ENCODE results near the gene NEO1.

The NEO1 gene

DNA sequence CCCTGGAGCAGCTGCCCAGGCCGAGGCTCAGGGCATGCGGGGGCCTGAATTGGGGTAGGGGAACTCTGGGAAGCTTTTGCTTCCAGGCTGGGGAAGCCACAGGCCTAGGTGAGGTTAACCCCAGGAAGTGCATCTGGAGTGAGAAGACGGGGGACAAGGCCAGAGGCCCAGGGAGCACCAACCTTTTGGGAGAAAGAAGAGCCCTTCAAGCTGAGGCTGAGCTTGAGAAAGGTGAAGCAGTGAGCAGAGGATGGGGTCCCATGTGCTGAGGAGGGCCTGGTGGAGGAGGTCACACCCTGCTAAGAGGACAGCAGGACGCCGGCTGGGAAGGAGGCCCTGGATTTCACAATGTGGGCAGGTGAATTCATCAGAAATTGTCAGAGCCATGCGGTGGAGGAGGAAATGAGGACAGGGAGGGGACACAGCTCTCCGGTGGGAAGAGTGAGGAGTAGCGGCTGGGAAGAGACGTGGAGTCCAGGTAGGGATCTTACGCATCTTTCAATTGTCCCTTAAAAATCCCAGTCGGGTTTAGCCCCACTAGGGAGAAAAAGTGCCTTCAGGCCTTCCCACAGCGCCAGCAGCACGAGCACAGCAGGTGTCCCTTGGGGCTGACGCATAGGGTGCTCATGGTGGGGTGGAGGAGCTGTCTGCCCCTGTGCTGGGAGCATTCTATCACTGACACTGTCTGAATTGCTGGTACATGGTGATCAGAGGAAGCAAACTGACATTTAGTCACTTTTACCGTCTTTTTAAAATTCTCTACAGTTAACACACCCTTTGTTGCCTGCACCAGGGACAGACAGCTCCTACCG lies 265.6 kb downstream of the NEO1 start:
- peak overlapping the region; percentile 85 for H4K91ac ChIP-seq (ENCODE audit: low read depth, low read length, poor library complexity)
- H3K9me3 ChIP-seq (replicated peaks in 1 of 2; ENCODE audit: control insufficient read depth in 2 of 2, insufficient read depth in 1 of 2, low read depth in 1 of 2, low read length in 2 of 2), result no peaks in the 10 kb centered on the region
- H3K79me1 ChIP-seq (ENCODE audit: low read depth, low read length), result no peaks in the 10 kb centered on the region
- H2AFZ ChIP-seq (ENCODE audit: low read length), result peak overlapping the region; percentile 1
- H3K23ac ChIP-seq (ENCODE audit: low read depth, low read length, poor library complexity), result peak overlapping the region; percentile 43
- no peak overlapping the region for H2BK15ac ChIP-seq (ENCODE audit: low read length)
- no peaks in the 10 kb centered on the region for H3K36me3 ChIP-seq (replicated peaks in 1 of 2; ENCODE audit: control insufficient read depth in 2 of 2, insufficient read depth in 2 of 2, low read length in 2 of 2)
- no peak overlapping the region for H2BK5ac ChIP-seq (ENCODE audit: low read length)
- H2AK5ac ChIP-seq (ENCODE audit: low read depth, low read length), result peak overlapping the region; percentile 36
- peak overlapping the region; percentile 95 for H4K8ac ChIP-seq (ENCODE audit: low read depth, low read length)
- H3K14ac ChIP-seq (ENCODE audit: low read length), result no peak overlapping the region
- no peak overlapping the region for H2BK120ac ChIP-seq (ENCODE audit: low read depth, low read length)
- no peaks in the 10 kb centered on the region for H3K27me3 ChIP-seq (ENCODE audit: control insufficient read depth in 3 of 3, insufficient read depth in 3 of 3, low read depth in 1 of 3, low read length in 3 of 3)
- H3K4me1 ChIP-seq (ENCODE audit: control insufficient read depth in 2 of 2, insufficient read depth in 1 of 2, low read depth in 1 of 2, low read length in 2 of 2), result peaks cover 4 to 9% of the 10 kb centered on the region in 2 donors
- no peak for DNase-seq (ENCODE audit: low spot score)
- no peak overlapping the region for H3K27ac ChIP-seq (replicated peaks; ENCODE audit: low read length)
- H3K4ac ChIP-seq (ENCODE audit: low read length), result no peak overlapping the region
- no peak overlapping the region for H3K4me2 ChIP-seq (ENCODE audit: insufficient read depth, low read length, poor library complexity, severe bottlenecking)
- WGBS, 2 donors (ENCODE audit: extremely low coverage in 2 of 2, insufficient read length in 2 of 2, insufficient replicate concordance in 1 of 2), result no CpG with 5 or more reads among the region's 16 CpGs
- H2BK12ac ChIP-seq (ENCODE audit: low read length), result no peak overlapping the region
- no peak overlapping the region for H3K9ac ChIP-seq (ENCODE audit: low read depth, low read length, poor library complexity)
- no peak overlapping the region for H3K4me3 ChIP-seq (ENCODE audit: low read length in 2 of 2)
- H3K18ac ChIP-seq (ENCODE audit: low read length), result peak overlapping the region; percentile 42

DNA sequence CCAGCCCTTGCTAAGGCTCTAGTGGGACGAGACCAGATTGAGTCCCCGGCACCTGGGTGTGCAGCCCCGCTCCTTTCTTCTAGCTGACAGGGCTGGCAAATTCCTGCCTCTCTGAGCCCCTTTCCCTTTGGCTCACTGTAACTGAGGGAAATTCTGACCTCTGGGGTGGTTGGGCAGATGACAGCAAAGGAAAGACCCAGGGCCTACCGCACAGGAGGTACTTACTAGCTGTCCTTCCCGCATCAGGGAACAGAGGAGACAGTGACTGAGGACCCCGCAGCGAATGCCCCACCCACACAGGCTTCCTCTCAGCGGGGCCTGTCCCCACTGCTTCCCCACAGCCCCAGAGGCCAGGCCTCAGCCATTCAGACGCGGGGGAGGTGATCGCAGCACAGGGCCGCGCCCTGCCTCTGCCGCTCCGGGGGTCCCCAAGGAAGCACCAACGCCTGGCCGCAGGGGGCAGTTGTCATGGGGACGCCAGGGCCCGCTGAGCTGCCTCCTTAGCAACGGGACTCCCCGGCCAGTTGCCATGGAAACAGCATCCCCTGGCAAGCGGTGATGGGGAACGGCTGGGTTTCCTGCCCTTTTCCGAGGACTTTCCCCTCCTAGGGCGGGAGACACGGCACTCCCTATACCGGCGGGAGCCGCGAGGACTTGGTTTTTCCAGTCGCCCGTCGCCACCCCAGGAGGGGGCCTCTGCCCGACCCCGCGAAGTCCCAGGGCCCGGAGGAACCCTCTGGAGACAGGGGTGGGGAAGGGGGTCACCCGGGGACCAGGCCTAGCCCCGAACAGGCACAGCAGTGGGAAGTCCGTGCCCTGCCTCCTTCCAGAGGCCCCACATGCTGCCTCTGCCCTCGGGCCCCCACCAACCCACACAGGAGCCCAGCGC lies 266.4 kb downstream of the NEO1 start:
- Histone ChIP-seq H3K27me3 (ENCODE audit: control insufficient read depth in 3 of 3, insufficient read depth in 3 of 3, low read depth in 1 of 3, low read length in 3 of 3) (no peaks in the 10 kb centered on the region), H3K4ac (ENCODE audit: low read length) (no peak overlapping the region), H3K23ac (ENCODE audit: low read depth, low read length, poor library complexity) (no peak overlapping the region), H3K9me3 (replicated peaks in 1 of 2; ENCODE audit: control insufficient read depth in 2 of 2, insufficient read depth in 1 of 2, low read depth in 1 of 2, low read length in 2 of 2) (no peaks in the 10 kb centered on the region), H2AK5ac (ENCODE audit: low read depth, low read length) (no peak overlapping the region), H2BK15ac (ENCODE audit: low read length) (no peak overlapping the region), H2BK120ac (ENCODE audit: low read depth, low read length) (no peak overlapping the region), H3K9ac (ENCODE audit: low read depth, low read length, poor library complexity) (no peak overlapping the region), H2AFZ (ENCODE audit: low read length) (peak overlapping the region; percentile 1), H3K4me1 (ENCODE audit: control insufficient read depth in 2 of 2, insufficient read depth in 1 of 2, low read depth in 1 of 2, low read length in 2 of 2) (peaks cover 4 to 9% of the 10 kb centered on the region in 2 donors), H3K36me3 (replicated peaks in 1 of 2; ENCODE audit: control insufficient read depth in 2 of 2, insufficient read depth in 2 of 2, low read length in 2 of 2) (no peaks in the 10 kb centered on the region), H4K91ac (ENCODE audit: low read depth, low read length, poor library complexity) (no peak overlapping the region), H3K18ac (ENCODE audit: low read length) (no peak overlapping the region), H4K8ac (ENCODE audit: low read depth, low read length) (no peak overlapping the region), H2BK5ac (ENCODE audit: low read length) (no peak overlapping the region), H3K4me3 (ENCODE audit: low read length in 2 of 2) (no peak overlapping the region), H3K14ac (ENCODE audit: low read length) (no peak overlapping the region), H3K79me1 (ENCODE audit: low read depth, low read length) (no peaks in the 10 kb centered on the region), H3K27ac (replicated peaks; ENCODE audit: low read length) (no peak overlapping the region), H2BK12ac (ENCODE audit: low read length) (no peak overlapping the region), H3K4me2 (ENCODE audit: insufficient read depth, low read length, poor library complexity, severe bottlenecking) (no peak overlapping the region)
- WGBS, 2 donors (ENCODE audit: extremely low coverage in 2 of 2, insufficient read length in 2 of 2, insufficient replicate concordance in 1 of 2), result no CpG with 5 or more reads among the region's 42 CpGs
- peak; percentile 43 for DNase-seq (ENCODE audit: low spot score)

DNA sequence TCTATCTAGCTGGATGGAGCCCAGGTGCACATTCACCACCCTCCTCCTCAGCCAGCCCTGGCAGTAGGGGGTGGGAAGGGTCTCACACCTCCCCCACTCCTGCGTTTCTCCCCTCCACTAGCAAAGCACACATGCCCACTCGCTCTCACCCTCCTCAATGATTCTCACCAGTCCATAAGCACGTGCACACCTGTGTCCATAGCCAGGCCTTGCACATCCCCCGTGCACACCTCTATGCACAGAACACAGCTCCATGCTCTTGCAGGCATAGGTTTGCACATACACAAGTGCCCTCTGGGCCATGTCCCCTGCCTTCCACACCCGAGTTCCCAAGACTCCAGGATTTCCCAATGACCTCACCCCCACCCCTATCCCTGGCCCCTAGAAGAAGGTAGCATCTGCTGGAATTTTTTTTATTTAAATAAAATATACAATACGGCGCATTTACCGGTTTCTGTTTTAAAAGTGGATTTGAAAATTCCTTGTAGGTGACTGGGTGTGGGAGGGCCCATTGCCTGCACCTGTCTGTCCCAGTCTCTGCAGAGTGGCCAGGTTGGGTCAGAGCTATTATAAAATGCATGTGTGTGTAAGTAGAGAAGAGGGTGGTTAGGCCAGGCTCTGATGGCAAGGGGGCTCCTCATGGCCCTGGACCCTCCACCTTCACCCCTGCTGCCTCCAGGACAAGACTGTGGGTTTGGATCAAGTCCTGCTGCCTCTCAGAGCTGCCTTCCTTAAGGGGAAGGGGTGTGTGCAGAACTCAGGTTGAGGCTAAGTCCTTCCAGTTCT lies 267.4 kb downstream of the NEO1 start:
- Histone ChIP-seq H2BK5ac (ENCODE audit: low read length) (no peak overlapping the region), H3K79me1 (ENCODE audit: low read depth, low read length) (peaks cover 2% of the 10 kb centered on the region), H3K23ac (ENCODE audit: low read depth, low read length, poor library complexity) (no peak overlapping the region), H2BK15ac (ENCODE audit: low read length) (no peak overlapping the region), H4K8ac (ENCODE audit: low read depth, low read length) (no peak overlapping the region), H3K36me3 (replicated peaks in 1 of 2; ENCODE audit: control insufficient read depth in 2 of 2, insufficient read depth in 2 of 2, low read length in 2 of 2) (peaks cover 0 to under 1% of the 10 kb centered on the region in 2 donors), H2AFZ (ENCODE audit: low read length) (no peak overlapping the region), H3K27me3 (ENCODE audit: control insufficient read depth in 3 of 3, insufficient read depth in 3 of 3, low read depth in 1 of 3, low read length in 3 of 3) (no peaks in the 10 kb centered on the region), H3K18ac (ENCODE audit: low read length) (peak overlapping the region; percentile 17), H3K14ac (ENCODE audit: low read length) (no peak overlapping the region), H2AK5ac (ENCODE audit: low read depth, low read length) (no peak overlapping the region), H2BK120ac (ENCODE audit: low read depth, low read length) (no peak overlapping the region), H3K27ac (replicated peaks; ENCODE audit: low read length) (no peak overlapping the region), H3K4me3 (ENCODE audit: low read length in 2 of 2) (no peak overlapping the region), H3K4me2 (ENCODE audit: insufficient read depth, low read length, poor library complexity, severe bottlenecking) (no peak overlapping the region), H3K9ac (ENCODE audit: low read depth, low read length, poor library complexity) (no peak overlapping the region), H3K4ac (ENCODE audit: low read length) (no peak overlapping the region), H3K4me1 (ENCODE audit: control insufficient read depth in 2 of 2, insufficient read depth in 1 of 2, low read depth in 1 of 2, low read length in 2 of 2) (peaks cover 4 to 9% of the 10 kb centered on the region in 2 donors), H3K9me3 (replicated peaks in 1 of 2; ENCODE audit: control insufficient read depth in 2 of 2, insufficient read depth in 1 of 2, low read depth in 1 of 2, low read length in 2 of 2) (no peaks in the 10 kb centered on the region), H4K91ac (ENCODE audit: low read depth, low read length, poor library complexity) (no peak overlapping the region), H2BK12ac (ENCODE audit: low read length) (no peak overlapping the region)
- no peak for DNase-seq (ENCODE audit: low spot score)
- WGBS, 2 donors (ENCODE audit: extremely low coverage in 2 of 2, insufficient read length in 2 of 2, insufficient replicate concordance in 1 of 2), result no CpG with 5 or more reads among the region's 8 CpGs
